HG03280 (cell line): ENCODE data around the gene RRP36.

Experiments
- ATAC-seq: cut with Tn5 transposase; IDR thresholded peaks from one replicate; pipeline ENCODE4 v1.9.1; 2021; ENCODE audit warnings: mild to moderate bottlenecking, moderate library complexity; ENCODE audit not compliant: unreplicated experiment

The RRP36 gene

GRCh38 chr6:43006251-43006650, 15.2 kb upstream of the RRP36 start:
- no peak for ATAC-seq

GRCh38 chr6:43007126-43007525, 14.3 kb upstream of the RRP36 start:
- no peak for ATAC-seq

- no peak for ATAC-seq
Measured at GRCh38 chr6:43009124-43009523, 12.3 kb upstream of the RRP36 start.

GRCh38 chr6:43011207-43011606, 10.2 kb upstream of the RRP36 start:
- no peak for ATAC-seq

- no peak for ATAC-seq
Measured at GRCh38 chr6:43012364-43012763, 9.1 kb upstream of the RRP36 start.

DNA sequence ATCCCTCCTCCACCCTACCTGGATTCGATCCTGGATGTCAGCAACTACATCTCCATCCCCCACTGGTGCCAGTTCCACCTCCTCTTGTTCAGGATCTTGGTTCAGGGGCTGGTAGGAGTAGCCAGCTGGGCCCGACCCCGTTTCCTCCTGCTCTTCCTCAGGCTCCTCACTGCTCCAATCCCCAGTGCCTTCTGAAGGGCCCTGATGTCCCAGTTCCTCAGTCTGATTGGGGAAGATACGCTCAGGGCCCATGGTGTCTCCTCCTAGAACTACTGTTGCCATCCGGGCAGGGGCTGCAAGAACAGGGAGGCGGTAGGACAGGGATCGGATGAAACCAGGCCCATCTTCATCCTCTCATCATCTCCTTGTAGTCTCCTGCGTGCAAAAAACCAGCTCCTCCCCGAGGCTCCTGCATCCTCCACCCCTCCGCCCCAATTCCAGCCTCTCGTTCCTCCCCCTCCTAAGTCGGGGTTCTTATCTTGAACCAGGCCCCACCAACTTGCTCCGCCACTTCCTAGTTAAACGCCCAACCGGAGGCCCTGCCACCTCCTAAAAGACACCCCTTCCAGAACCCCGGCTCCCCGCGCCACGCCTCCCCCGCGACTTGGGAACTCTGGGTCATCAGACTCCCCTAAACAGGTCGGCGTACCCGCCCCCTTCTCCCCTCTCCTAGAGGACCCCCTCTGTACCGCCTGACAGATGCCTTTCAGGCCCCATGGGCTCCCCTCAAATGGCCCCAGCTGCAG, 8.2 kb upstream of the RRP36 start:
- ATAC-seq = no peak

DNA sequence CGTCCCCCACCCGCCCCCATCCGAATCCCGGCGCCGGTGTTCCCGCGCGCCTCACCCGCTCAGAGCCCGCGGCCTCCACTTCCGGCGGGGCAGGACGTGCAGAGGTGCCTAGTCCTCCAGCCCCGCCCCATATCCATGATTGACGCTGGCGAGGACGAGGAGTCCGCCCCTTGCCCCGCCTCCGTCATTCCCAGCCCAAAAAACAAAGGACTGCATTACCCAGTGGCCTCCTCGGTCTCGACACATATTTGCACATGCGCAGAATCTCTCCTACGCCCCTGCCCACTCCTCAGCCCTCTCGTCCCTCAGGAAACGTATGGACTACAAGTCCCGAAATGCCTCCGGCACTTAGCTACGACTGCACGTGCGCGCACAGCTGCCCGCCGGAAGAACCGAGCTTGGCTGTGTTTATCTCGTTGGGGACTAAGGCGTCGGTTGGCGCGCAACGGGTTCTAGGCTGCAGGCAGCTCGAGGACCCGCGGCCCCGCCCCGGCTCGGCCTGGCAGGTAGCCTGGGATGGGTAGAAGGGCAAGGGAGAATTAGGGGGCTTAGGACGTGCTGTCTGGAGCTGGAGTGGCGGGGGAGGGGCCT, 7.5 kb upstream of the RRP36 start, which contains the start of the genes KLHDC3 and MEA1:
Gene KLHDC3, plus strand, starts transcription at position 407 of the 591 bp plus-strand sequence. CDS start 2,944 bp downstream, outside the sequence.
Gene MEA1, minus strand, starts transcription at position 104 of the 591 bp plus-strand sequence. CDS start 133 bp downstream, outside the sequence.
- ATAC-seq = peak; percentile 93

DNA sequence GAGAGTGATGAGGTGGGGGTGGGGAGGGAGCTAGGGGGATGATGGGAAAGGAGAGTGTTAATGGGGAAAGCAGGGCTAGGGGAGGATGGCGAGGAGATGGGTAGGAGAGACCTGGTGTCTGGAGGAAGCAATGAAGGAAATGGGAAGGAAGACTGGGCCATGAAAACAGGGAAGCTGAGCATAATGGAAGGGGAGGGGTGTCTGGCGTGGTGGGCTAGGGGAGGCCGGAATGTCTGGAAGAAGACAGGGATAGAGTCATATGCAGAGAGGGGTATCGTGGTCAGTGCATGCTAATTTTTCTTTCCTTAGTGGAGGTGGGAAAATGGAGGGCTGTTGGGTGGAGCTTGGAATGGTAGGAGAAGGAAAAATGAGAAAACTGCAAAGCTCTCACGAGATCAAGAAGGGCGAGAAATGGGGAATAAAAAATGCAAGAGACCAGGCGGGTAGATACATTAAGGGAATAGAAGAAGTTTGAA, 7.0 kb upstream of the RRP36 start:
- no peak for ATAC-seq

DNA sequence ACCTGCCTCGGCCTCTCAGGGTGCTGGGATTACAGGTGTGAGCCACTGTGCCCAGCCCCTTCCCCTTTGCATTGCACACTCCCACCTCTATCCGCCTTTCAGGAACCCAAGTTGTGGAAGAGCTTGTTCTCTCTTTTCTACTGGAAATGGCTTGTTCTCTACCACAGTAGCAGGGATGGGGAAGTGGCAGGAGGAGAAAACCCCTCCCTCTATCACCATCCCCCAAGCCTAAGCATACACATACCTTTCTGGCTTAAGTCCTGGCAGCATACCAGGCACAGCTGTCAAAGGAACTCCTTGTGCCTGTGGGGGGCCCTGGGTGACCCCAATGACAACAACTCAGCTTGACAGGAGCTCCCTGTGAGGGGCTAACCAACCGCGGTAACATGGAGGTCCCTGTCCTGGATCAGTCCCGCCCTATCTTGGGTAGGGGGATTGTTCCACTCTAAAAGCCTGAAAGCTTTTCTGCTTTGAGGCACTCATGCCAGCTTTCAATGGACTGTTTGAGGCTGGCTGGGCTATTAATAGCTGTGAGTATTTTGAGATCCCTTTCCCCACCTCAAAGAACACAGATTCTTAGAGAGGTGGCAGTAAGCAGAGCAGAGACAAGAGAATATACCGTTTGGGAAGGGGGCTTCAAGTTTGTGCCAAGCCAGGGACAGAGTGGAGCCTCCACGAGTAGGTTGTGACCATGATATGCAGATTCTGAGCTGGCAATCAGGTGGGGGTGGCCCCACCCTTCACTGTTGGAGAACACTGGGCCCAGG, 5.1 kb upstream of the RRP36 start:
- ATAC-seq = no peak

DNA sequence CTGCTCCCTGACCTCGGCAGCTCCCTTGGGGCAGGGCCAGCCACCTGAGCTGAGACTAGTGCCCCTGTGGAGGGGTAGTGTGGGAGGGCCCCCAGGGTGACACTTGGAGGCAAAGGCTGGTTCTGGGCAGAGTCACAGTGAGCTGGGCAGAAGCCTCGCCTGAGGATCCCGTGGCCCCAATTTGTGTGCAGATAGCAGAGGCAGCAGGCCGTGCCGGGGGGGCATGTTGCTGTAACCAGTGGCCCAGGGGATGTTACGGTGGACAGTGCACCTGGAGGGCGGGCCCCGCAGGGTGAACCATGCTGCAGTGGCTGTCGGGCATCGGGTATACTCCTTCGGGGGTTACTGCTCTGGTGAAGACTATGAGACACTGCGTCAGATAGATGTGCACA, 4.5 kb upstream of the RRP36 start:
- no peak for ATAC-seq

DNA sequence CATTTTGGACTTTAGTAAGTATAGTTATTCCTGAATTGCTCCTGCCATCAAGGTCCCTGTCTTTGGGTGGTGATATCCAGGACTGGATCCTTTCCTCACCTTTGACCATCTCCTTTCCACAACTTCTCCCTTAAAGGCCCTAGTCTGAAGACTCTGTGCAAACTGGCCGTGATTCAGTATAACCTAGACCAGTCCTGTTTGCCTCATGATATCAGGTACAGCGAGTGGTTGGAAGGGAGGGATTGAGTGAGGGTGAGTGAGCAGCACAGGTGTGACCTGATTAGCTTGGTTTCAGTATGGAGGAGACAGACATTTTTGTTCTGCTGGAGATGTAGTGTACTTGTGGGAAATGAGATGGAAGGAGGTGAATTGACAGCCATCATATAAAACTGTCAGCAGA, 2.3 kb upstream of the RRP36 start:
- ATAC-seq = no peak

DNA sequence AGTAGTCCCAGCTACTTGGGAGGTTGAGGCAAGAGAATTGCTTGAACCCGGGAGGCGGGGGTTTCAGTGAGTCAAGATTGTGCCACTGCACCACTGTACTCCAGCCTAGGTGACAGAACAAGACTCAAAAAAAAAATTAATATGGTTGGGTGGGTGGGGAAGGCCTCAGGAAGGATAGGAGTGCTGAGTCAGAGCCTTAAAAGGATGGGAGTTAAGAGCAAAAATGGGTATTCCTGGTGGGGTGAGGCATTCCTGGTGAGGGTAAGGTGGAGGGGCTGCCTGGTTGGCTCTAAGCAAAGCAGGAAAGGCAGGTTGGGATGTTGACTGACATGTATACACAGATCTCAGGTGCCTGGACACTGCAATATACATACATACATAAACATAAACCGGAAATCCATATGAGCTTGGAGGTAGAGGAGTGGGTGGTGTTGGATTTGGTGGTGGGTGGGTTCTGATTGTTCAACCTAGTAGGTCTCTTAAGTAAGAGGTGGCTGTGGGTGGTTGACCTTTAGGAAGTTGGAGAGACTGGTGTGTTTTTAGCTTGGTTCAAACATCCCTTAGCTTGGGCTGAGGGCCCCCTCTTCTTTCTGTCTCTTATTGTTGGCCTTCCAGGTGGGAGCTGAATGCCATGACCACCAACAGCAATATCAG, 1.2 kb upstream of the RRP36 start:
- ATAC-seq = no peak

GRCh38 chr6:43020847-43021246, 576 bp upstream of the RRP36 start:
- ATAC-seq = no peak

- no peak for ATAC-seq
Measured at GRCh38 chr6:43024436-43024835, 3.0 kb downstream of the RRP36 start.

GRCh38 chr6:43026365-43026764, 4.9 kb downstream of the RRP36 start:
- ATAC-seq = no peak

GRCh38 chr6:43029120-43029519, 7.7 kb downstream of the RRP36 start:
- ATAC-seq = no peak

DNA sequence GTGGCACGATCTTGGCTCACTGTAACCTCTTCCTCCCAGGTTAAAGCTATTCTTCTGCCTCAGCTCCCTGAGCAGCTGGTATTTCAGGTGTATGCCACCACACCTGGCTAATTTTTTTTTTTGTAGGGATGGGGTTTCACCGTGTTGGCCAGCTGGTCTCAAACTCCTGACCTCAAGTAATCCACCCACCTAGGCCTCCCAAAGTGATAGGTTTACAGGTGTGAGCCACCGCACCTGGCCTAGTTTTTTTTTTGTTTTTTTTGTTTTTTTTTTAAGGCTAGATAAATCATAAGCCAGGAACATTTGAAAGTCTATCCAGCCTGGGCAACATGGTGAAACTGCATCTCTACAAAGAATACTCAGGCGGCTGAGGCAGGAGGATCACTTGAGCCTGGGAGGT, 10.9 kb downstream of the RRP36 start:
- no peak for ATAC-seq

- no peak for ATAC-seq
Measured at GRCh38 chr6:43033496-43034189, 12.2 kb downstream of the RRP36 start.

DNA sequence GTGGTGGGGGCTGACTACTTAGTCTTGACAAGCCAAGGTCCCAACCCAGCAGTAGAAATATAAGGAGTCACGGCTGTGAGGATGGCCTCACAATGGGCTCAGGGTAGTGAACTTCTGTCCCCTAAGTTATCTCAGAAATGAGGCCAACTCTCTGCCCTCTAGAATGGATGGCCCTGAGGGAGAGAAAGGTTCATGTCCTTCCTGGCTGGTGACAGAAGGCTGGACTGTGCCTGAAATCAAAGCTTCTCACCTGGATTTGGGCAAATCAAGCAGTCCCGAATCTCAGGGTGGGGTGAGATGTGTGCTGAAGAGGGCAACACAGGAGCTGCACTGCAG, 12.7 kb downstream of the RRP36 start:
- ATAC-seq = no peak

GRCh38 chr6:43035495-43036194, 14.2 kb downstream of the RRP36 start:
- no peak for ATAC-seq
